GM18867 (cell line): Measurements from ENCODE around the gene SERPINA9.
"Not testable (repeated sequence)": the region's sequence is repeated elsewhere in the genome, so short reads cannot be mapped to it uniquely, and the experiment has no call there.

Experiments used
- ATAC-seq: cut with Tn5 transposase; IDR thresholded peaks from one replicate; pipeline ENCODE4 v1.9.1; 2021; ENCODE audit warnings: mild to moderate bottlenecking, moderate library complexity; ENCODE audit not compliant: unreplicated experiment

Gene SERPINA9

GRCh38 chr14:94489336-94489735 lies 13.3 kb upstream of the SERPINA9 start:
- no peak for ATAC-seq

GRCh38 chr14:94486883-94487282 lies 10.9 kb upstream of the SERPINA9 start:
- no peak for ATAC-seq

DNA sequence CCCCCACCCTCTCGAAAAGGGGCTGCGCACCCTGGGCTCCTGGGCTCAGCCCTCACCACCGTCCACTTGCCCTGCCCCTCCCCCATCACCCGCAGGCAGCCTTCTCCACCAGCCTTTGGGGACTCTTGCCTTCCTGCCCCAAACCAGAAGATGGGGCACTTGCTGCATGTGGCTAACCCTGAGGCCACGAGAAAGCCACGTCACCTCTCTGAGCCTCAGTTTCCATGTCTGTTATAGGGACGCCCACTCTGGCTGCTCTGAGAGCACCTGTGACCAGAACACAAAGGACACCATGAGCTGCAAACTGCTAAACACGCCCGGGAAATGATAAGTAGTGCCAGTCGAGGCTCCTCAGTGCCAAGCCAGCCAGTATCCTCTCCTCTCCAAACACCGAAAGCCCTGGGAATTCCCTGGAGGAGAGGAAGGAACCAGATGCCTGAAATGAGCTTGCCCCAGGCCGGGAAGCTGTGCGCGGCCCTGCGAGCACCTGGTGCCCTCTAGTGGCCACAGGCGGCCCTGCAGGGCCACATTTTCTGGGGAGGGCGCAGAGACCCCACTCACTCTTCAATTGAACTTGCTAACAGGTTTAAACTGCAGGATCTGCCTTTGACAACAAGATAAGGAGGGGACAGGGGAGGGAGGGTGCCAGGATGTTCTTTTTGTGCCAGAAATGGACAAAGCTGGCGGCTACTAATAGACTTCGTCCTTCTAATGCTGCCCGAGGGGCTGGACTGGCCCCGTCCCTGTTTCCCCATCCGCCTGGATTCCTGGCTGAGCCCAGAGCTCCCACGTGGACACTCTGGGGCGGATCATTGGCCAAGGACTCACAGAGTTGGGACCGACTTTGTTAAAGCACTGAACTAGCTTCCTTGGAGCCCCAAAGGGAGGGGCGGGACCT lies 10.2 kb upstream of the SERPINA9 start:
- peak; percentile 33 for ATAC-seq

GRCh38 chr14:94484481-94484880 lies 8.5 kb upstream of the SERPINA9 start:
- ATAC-seq = no peak

- ATAC-seq = no peak
Measured at GRCh38 chr14:94483729-94484275, 7.8 kb upstream of the SERPINA9 start.

GRCh38 chr14:94483071-94483451 lies 7.1 kb upstream of the SERPINA9 start:
- no peak for ATAC-seq

- ATAC-seq = not testable (repeated sequence)
Measured at GRCh38 chr14:94482132-94483070, 6.4 kb upstream of the SERPINA9 start.

- no peak for ATAC-seq
Measured at GRCh38 chr14:94481468-94482131, 5.6 kb upstream of the SERPINA9 start.

DNA sequence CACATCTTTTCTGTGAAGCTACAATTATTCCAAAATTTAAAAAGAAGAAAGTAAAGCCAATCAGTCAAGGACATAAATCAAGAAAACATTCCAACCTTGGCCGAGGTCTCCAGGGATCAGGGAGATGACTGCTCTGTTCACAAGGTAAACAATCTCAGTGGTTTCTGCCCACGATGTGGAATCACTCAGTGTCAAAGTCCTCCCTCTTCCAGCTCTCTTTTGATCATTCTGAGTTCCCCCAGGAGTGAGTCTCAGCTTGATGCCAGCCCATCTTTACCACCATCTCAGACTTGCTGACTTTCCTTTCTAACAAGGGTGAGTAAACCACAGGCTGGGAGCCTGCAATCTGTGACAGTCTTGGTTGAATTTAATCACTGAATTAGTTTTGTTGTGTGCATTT lies 4.8 kb upstream of the SERPINA9 start:
- ATAC-seq = no peak

GRCh38 chr14:94478420-94478819 lies 2.4 kb upstream of the SERPINA9 start:
- no peak for ATAC-seq

DNA sequence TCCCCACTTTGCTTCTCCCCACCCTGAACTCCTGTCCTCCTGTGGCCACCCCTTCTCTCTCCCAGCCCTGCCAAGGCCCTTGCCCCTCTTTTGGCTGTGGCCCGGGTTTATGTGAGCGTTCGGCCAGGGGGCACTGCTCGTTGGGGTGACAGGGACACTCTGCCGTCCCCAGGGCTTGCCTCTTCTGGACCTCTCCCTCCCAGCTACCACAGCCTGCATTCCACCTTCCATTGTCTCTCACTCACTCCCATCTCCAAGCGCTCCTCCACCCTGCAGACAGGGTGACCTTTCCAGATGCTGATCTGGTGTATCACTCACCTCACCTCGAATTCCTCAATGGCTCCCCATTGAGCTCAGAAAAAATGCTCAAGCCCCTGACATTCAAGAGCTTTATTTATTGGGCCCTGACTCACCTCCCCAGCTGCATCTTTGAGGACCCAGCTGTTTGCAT lies 1.4 kb downstream of the SERPINA9 start:
- ATAC-seq = no peak

DNA sequence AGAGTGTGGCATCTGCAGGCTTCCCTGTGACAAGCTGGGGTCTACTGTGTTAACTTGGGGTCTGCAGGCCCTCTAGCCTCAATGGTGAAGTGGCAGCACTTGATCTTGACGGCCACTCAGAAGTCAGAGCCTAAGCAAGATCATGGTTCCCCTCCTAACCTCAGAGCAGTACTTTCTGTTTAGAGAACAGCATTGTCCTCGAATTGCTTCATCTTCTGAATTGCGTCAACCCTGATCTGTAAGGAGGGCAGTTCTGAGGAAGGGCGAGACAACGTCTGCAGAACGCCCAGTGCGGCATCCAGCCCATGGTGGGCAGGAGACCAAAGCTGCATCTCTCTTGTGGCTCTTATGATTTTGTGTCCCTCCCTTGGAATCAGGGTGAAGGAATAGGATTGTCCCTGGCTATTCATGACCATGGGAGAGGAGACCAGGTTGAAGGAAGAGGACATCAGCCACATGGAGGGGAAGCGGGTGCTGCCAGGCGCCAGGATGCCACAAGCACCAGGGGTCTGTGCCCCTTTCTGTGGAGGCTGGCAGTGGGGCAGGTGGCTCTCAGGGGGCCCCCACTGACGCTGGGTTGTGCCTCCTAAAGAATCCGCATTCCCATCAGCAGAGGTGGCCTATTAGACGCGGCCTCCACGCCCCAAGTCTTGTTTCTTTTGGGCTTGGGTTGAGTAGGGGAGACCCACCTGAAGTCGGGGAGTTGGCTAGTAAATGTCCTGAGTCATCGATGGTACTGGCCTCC lies 2.2 kb downstream of the SERPINA9 start:
- ATAC-seq = no peak

DNA sequence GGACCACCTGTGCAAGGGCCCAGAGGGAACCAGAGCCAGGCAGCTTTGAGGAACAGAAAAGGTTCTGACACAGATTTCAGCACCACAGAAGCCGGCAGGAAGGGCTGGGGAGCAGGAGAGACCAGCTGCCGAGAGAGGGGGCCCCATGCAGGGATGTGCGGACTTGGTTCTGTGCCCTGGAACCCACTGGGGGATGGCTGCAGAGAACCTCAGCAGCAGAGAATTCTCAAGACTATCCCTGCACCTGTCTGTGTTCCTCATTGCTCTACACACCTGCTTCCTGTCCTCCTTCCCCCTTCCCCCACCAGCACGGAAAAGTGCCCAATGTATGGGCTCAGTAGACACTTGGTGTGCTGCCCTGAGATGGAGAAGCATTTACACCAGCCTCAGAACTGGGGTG lies 3.2 kb downstream of the SERPINA9 start:
- no peak for ATAC-seq

DNA sequence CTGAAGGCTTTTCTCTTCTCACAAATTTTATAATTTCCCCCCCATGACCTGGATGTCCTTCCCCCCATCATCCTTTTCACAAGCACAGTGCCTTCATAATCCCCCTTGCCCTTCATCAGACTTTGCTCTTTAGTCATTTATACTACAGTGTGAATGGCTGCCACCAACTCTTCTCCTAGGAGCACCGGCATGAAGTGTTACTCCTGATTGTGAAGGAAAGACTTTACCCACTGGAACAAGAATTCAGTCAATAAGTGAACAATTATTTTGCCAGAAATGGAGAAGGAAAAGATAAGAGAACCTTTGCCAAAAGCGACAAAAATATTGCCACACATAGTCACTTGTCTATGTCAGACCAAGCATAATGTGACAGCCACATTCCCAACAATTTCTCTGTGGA lies 5.0 kb downstream of the SERPINA9 start:
- no peak for ATAC-seq

DNA sequence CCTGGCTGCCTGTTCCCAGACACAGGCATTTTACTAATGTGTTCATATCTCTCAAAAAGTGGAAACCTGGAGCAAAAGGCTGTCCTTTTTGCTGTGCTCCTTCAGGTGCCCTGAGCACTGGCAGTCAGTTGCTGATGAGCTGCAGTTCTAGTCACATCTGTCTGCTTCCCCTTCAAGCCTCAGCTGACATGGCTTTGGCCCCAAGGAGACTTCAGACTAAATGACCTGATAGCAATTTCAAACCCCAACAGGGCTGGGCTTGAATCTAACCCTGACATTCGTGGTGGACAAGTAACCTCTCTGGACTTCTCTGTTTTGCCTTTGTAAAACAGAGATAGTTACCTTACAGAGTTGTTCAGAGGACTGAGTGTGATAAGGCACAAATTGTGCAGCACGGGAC lies 5.7 kb downstream of the SERPINA9 start:
- ATAC-seq = no peak

DNA sequence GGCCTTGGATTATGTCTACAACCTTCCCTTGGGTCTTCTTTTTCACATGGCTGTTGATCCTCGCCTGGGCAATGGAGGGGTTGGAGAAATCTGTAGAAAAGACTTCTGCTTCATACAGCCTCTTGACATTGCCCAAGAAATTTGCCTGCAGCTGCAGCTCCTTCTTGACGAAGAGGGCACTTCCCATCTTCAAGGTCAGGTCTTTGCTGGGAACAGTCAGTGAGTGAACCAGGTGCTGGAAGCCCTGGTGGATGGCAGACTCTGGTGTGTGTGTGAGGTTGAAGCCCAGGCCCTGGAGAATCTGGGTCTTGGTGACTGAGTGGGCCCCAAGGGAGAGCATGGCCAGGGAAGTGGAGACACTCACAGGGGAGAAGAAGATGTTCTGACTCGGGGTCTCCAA lies 6.7 kb downstream of the SERPINA9 start:
- no peak for ATAC-seq

DNA sequence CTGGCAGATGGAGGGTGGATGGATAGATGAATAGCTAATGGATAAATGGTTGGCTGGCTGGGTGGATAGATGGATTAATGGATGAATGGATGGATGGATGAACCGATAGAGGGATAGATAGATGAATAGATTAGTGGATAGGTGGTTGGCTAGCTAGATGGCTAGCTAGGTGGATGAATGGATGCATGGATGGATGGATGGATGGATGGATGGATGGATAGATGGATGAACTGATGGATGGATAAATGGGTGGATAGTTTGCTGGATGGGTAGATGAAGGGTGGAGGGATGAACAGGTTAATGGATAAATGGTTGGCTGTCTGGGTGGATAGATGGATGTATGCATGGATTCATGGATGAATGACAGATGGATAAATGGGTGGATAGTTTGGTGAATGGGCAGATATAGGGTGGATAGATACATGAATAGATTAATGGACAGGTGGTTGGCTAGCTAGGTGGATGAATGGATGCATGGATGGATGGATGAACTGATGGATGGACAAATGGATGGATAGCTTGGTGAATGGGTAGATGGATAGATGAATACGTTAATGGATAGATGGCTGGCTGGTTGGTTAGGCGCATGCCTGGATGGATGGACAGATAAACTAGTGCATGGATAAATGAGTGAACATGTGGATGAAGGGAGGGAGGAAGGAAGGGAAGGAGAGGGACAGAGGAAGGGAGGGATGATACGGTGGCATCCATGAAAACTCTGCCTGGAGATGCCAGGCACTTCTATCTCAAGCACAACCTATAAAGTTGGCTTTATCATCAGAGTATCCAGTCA lies 8.1 kb downstream of the SERPINA9 start:
- ATAC-seq = no peak

- no peak for ATAC-seq
Measured at GRCh38 chr14:94466706-94467370, 9.2 kb downstream of the SERPINA9 start.

DNA sequence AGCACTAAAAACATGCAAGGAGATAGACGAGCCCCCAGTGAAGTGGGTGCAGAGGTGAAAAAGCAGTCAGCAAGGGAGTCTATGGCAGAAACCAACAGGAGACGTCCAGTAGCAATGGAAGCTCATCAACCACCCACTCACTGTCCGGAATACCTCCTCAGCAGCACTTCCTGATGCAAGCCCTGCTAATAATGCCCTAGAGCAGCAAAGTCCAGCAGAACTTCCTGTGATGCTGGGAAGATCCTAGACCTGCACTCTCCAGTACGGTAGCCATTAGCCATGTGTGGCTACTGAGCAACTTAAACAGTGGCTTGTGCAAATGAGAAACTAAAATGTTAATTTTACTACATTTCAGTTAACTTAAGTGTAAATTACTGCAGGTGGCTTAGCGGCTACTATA lies 11.0 kb downstream of the SERPINA9 start:
- ATAC-seq = no peak
